Urothelium cell line (cell line): Measurements from ENCODE around the gene ERF.

Experiments
- DNase-seq: peaks from one replicate; pipeline ENCODE4 v3.0.0; 2011; ENCODE audit warnings: low spot score, mixed read lengths
- FAIRE-seq: peaks from 2 replicates; lab custom pipeline; 2011; peaks lifted over from hg19 to GRCh38; lab: Jason Lieb, UNC

ERF gene

GRCh38 chr19:42219812-42220750, 34.8 kb downstream of the ERF start, which contains the start of gene ZNF526:
Gene ZNF526, plus strand, starts transcription at chr19:42220312. Its CDS starts 4,092 bp downstream, at chr19:42224404.
- DNase-seq: peak; percentile 99
- FAIRE-seq: peak; percentile 85

- FAIRE-seq: peak; percentile 23
- peak; percentile 96 for DNase-seq
These were observed 37.1 kb downstream of the ERF start, which contains the start of gene DEDD2 for GRCh38 chr19:42217520-42218437. Gene DEDD2, minus strand, starts transcription at chr19:42217677. Its CDS starts 670 bp downstream, at chr19:42217007.

- peak; percentile 31 for DNase-seq
- no peak for FAIRE-seq
These were observed 38.0 kb downstream of the ERF start for GRCh38 chr19:42216653-42217519.

- FAIRE-seq (no peak), DNase-seq (no peak)
These were observed 40.0 kb downstream of the ERF start for GRCh38 chr19:42214810-42215485.

GRCh38 chr19:42212886-42213285, 42.0 kb downstream of the ERF start:
- no peak for DNase-seq
- FAIRE-seq: no peak

GRCh38 chr19:42208612-42209011, 46.3 kb downstream of the ERF start:
- no peak for FAIRE-seq
- no peak for DNase-seq

- FAIRE-seq (no peak), DNase-seq (peak; percentile 92)
These were observed 47.1 kb downstream of the ERF start for GRCh38 chr19:42207767-42208271.

- DNase-seq (peak; percentile 86), FAIRE-seq (peak; percentile 13)
These were observed 47.8 kb downstream of the ERF start for GRCh38 chr19:42206871-42207755.

- DNase-seq: no peak
- FAIRE-seq: no peak
These were observed 50.3 kb downstream of the ERF start for GRCh38 chr19:42204664-42205063.

GRCh38 chr19:42203700-42204099, 51.2 kb downstream of the ERF start:
- FAIRE-seq (no peak), DNase-seq (no peak)

GRCh38 chr19:42202290-42202880, 52.5 kb downstream of the ERF start:
- no peak for FAIRE-seq
- DNase-seq: no peak

GRCh38 chr19:42201489-42202289, 53.2 kb downstream of the ERF start:
- no peak for FAIRE-seq

GRCh38 chr19:42200116-42200715, 54.7 kb downstream of the ERF start:
- DNase-seq: no peak
- peak; percentile 35 for FAIRE-seq

More at GRCh38 chr19:42201489-42202289, 53.2 kb downstream of the ERF start:
- no peak for DNase-seq

- DNase-seq (no peak), FAIRE-seq (no peak)
These were observed 55.4 kb downstream of the ERF start for GRCh38 chr19:42199440-42200115.

GRCh38 chr19:42198676-42199439, 56.1 kb downstream of the ERF start:
- FAIRE-seq: no peak
- no peak for DNase-seq
